ENCODE measurements around the gene EIF4B. TPM values are rescaled to one million over a fixed set of nuclear protein-coding genes. Genes with fewer than 3 reads are reported as not detected.

The EIF4B gene
- total RNA-seq, 4 donors from 2014 or later: 297 to 484 (median 401) TPM

DNA sequence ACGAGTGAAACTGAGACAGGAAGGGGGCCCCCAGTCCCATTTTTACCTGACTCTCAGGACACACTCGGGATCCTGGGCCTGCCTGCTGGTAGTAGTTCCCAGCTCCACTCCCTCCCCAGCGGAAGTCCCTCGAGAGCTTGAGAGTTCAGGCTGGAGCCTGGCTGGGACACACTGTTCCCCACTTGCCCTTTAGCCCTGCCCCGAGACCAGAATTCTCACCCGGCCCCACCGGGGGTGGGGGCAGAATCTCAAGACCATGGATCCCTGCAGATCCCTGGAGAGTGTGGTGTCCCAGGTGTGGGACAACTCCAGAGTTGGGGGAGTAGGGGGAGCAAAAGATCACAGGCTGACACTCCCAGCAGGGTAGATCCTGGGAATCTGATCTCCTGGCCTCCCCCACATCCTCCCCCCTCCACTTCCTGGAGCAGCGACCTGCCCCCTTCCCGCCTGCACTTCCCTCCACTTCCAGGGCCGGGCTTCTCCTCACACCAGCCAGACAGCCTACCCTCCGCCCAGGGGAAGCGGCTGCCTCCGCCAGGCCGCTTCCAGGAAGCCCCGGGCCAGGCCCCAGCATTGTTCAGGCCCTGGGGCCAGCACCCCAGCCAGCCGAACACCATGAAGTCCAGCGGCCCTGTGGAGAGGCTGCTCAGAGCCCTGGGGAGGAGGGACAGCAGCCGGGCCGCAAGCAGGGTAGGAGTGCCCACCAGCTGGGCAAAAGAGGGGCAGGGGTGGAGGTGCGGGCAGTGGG, 43.5 kb downstream of the EIF4B start, which contains the start of gene TNS2:
TNS2 (plus strand) TSS at position 495 of the 748 bp plus-strand sequence; CDS start at position 616, 121 bp downstream.
- 5 to 9% methylated on average over 17 to 19 of the region's 20 CpGs for WGBS, 2 donors
- TF ChIP-seq POLR2A (IDR thresholded peaks at IDR 0.05) (peak in 1 of 2 donors; percentile 68), EP300 (IDR thresholded peaks at IDR 0.05) (peak; percentile 58 to 95)
- TF ChIP-seq, protein P1, sequence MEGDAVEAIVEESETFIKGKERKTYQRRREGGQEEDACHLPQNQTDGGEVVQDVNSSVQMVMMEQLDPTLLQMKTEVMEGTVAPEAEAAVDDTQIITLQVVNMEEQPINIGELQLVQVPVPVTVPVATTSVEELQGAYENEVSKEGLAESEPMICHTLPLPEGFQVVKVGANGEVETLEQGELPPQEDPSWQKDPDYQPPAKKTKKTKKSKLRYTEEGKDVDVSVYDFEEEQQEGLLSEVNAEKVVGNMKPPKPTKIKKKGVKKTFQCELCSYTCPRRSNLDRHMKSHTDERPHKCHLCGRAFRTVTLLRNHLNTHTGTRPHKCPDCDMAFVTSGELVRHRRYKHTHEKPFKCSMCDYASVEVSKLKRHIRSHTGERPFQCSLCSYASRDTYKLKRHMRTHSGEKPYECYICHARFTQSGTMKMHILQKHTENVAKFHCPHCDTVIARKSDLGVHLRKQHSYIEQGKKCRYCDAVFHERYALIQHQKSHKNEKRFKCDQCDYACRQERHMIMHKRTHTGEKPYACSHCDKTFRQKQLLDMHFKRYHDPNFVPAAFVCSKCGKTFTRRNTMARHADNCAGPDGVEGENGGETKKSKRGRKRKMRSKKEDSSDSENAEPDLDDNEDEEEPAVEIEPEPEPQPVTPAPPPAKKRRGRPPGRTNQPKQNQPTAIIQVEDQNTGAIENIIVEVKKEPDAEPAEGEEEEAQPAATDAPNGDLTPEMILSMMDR (IDR thresholded peaks at IDR 0.05): no peak
- no peaks in the 10 kb centered on the region for H3K27me3 ChIP-seq
- H3K36me3 ChIP-seq: peaks cover 0 to 9% (median 0%) of the 10 kb centered on the region in 3 donors
- H3K27ac ChIP-seq: peak within 1 kb of the TSS; percentile 94 to 100 (median 97)
- peaks cover 4 to 79% (median 61%) of the 10 kb centered on the region in 4 donors for H3K4me1 ChIP-seq
- peak within 1 kb of the TSS; percentile 54 to 89 (median 70) for H3K4me3 ChIP-seq
- peak; percentile 87 to 90 for DNase-seq (ENCODE audit: low spot score in 2 of 2)
- H3K9me3 ChIP-seq: no peaks in the 10 kb centered on the region

DNA sequence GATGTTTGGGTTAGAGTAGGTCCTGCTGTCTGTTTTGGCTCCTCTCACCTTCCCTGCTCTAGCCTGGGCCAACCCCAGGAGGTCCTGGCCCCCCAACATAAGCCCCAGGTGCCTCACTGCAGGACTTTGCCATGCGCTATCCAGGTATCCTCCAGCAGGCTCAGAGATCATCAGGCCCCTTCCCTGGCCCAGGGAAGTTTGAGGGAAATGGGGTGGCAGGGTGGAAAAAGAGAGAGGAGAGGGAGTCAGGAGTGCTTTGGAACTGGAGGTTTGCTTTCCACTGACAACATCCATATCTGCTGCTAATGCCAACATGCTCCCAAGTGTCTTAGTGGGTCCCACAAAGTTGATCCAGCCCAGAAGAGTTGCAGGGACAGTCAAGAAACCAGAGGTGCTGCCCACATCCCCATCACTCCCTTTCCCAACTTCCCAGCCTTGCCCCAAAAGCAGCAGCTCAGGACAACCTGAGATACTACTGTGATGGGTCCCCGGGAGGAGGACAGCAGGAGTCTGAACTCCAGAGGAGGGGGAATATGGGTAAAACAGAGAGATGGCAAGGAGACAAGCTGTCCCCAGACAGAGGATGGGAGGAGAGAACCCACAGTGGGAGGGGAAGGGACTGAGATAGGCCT, 44.3 kb downstream of the EIF4B start:
- H3K4me1 ChIP-seq: peaks cover 4 to 79% (median 61%) of the 10 kb centered on the region in 4 donors
- H3K9me3 ChIP-seq: no peaks in the 10 kb centered on the region
- H3K27ac ChIP-seq: peak overlapping the region; percentile 94 to 100 (median 97)
- peak; percentile 13 to 15 for DNase-seq (ENCODE audit: low spot score in 2 of 2)
- H3K36me3 ChIP-seq: peaks cover 0 to 16% (median 4%) of the 10 kb centered on the region in 3 donors
- 35 to 43% methylated on average over 2 of the region's 2 CpGs for WGBS, 2 donors
- no peaks in the 10 kb centered on the region for H3K27me3 ChIP-seq
- H3K4me3 ChIP-seq: peak overlapping the region; percentile 54 to 89 (median 70)
- TF ChIP-seq EP300 (IDR thresholded peaks at IDR 0.05) (no peak), POLR2A (IDR thresholded peaks at IDR 0.05) (no peak)
- TF ChIP-seq, protein P1 (IDR thresholded peaks at IDR 0.05): no peak

DNA sequence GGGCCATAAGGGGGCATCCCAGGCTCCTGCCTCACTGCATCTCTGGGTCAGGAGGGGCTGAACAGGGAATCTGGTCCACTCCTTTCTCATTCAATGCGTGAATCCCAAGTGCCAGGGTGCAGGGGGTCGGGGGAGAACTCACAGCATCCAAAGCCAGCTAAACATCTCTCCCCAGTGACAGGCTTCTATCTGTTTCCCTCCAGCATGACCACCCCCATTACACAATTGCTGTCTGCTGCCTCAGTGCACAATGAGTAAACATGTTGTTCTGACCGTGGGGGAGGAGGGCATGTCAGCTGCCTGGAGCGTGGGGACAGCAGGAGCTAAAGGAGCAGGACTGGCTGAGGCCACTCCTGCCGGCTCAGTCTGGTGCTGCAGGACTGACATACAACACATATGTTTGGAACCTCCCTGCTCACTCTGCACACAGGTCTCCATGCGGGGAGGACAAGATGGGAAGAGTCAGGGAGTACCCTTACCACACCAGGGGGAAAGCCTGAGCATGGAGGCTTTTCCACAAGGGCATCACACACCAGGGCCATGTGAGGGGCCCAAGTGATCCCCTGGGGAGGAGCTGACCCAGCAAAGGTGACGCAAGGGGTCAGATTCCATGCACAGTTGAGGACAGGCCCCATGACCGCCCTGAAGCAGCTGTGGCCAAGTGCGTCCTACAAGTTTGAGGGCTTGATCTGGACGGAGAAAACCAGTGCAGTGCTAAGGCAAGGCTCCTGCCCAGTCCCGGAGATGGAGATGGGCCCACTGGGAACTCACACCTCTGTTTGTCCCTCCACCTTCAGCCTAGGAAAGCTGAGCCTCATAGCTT, 45.0 kb downstream of the EIF4B start:
- H3K4me3 ChIP-seq: peak overlapping the region; percentile 54 to 89 (median 70)
- WGBS, 2 donors: 9 to 14% methylated on average over 11 of the region's 11 CpGs
- no peaks in the 10 kb centered on the region for H3K9me3 ChIP-seq
- H3K4me1 ChIP-seq: peaks cover 4 to 79% (median 57%) of the 10 kb centered on the region in 4 donors
- peak overlapping the region; percentile 94 to 100 (median 97) for H3K27ac ChIP-seq
- peaks cover 0 to 23% (median 5%) of the 10 kb centered on the region in 3 donors for H3K36me3 ChIP-seq
- TF ChIP-seq POLR2A (IDR thresholded peaks at IDR 0.05): peak; percentile 65 to 84
- peak; percentile 83 to 99 for TF ChIP-seq EP300 (IDR thresholded peaks at IDR 0.05)
- TF ChIP-seq, protein P1 (IDR thresholded peaks at IDR 0.05): peak; percentile 26 to 83 (median 43)
- H3K27me3 ChIP-seq: no peaks in the 10 kb centered on the region
- peak; percentile 82 to 85 for DNase-seq (ENCODE audit: low spot score in 2 of 2)

DNA sequence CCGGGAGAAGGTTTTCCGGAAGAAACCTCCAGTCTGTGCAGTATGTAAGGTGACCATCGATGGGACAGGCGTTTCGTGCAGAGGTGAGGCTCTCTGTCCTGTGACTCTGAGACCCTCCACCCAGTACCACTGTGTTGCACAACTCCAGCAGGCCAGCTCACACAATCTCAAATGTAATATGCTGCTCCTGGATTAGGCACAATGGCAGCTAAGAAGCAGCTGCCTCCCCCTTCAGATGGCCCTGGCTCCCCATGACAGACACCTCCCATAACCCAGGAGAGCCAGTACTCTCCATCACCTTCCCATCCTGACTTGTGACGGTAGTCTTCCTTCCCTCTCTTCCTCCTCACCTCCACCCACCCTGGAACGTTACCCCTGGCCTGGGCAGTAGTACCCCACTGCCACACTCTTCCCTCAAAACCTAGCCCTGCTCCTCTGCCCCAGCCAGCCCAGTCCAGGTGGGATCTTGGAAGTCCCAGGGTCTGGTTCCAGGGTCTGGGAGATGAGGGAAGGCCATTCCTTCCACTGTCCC, 45.7 kb downstream of the EIF4B start:
- Histone ChIP-seq H3K27me3 (no peaks in the 10 kb centered on the region), H3K4me3 (peak overlapping the region; percentile 54 to 89 (median 70)), H3K27ac (peak overlapping the region; percentile 94 to 100 (median 97)), H3K4me1 (peaks cover 4 to 86% (median 57%) of the 10 kb centered on the region in 4 donors), H3K9me3 (no peaks in the 10 kb centered on the region), H3K36me3 (peaks cover 0 to 30% (median 5%) of the 10 kb centered on the region in 3 donors)
- 36 to 53% methylated on average over 7 of the region's 7 CpGs for WGBS, 2 donors
- TF ChIP-seq POLR2A (IDR thresholded peaks at IDR 0.05) (no peak), EP300 (IDR thresholded peaks at IDR 0.05) (no peak)
- TF ChIP-seq, protein P1 (IDR thresholded peaks at IDR 0.05): no peak
- DNase-seq (ENCODE audit: low spot score in 2 of 2): peak in 1 of 2 donors; percentile 12

Measured in tibial nerve (tissue), 4 donors.